Measurements from ENCODE around the gene EZH2. TPM values are rescaled to one million over a fixed set of nuclear protein-coding genes. Genes with fewer than 3 reads are reported as not detected.

Gene EZH2
- total and polyA plus RNA-seq, 2 of the 4 experiments (the other 2 are of a cell fraction), result 13.1 to 19.8 TPM

DNA sequence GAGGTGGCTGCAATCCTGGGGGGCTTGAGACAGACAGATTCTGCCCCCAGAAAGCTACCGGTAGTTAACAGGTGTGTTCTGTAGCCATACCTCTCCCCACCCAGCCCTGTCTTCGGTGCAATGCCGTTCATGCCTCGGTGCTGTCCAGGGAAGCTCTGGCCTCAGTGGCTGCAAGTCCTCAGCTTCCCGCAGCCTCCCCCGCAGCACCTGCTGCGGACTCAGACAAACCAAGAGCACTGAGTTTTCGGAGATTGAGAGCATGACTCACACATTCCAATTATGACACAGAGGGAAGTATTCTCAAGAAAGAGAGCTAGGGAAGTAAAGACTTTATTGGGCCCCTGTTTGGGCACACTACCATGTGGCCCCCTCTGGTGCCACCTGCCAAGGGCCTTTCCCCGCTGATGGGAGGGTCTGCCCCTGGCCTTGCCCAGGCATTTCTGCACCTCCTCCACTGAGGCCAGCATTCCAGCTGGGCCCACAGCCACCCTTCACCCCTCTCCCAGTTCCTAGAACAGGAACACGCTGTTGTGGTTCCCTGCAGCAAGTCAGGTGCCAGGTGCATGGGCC lies 30.2 kb upstream of the EZH2 start:
- Histone ChIP-seq H2AK5ac (ENCODE audit: low read depth, low read length) (peak overlapping the region; percentile 51; the same call in 1 of the 2 replicates), H2BK20ac (ENCODE audit: low read depth, low read length) (no peak overlapping the region), H3K4me1 (ENCODE audit: control insufficient read depth, insufficient read depth, low read length) (peaks cover 8% of the 10 kb centered on the region), H3K27ac (ENCODE audit: insufficient read depth, low read length) (no peak overlapping the region), H2AK9ac (replicated peaks; ENCODE audit: low read depth, low read length, poor library complexity) (no peak overlapping the region), H3K4me2 (ENCODE audit: low read depth, low read length) (peak overlapping the region; percentile 6; the same call in 1 of the 2 replicates), H2BK120ac (ENCODE audit: low read depth, low read length) (no peak overlapping the region), H2BK5ac (ENCODE audit: low read depth, low read length, poor library complexity, severe bottlenecking) (no peak overlapping the region), H3K14ac (replicated peaks; ENCODE audit: low read depth, low read length) (no peak overlapping the region), H4K91ac (ENCODE audit: insufficient read depth, low read depth, low read length) (no peak overlapping the region), H3K9me1 (ENCODE audit: insufficient read depth, low read length) (peaks cover 3% of the 10 kb centered on the region; the same call in 1 of the 2 replicates), H3K36me3 (ENCODE audit: control insufficient read depth, insufficient read depth, low read length) (no peaks in the 10 kb centered on the region), H2BK15ac (ENCODE audit: low read depth, low read length) (no peak overlapping the region), H3K56ac (ENCODE audit: extremely low read depth, insufficient read depth, low read length) (no peak overlapping the region), H4K8ac (ENCODE audit: low read depth in 2 of 2, low read length in 2 of 2) (no peak overlapping the region), H3K79me1 (ENCODE audit: low read depth in 1 of 2, low read length in 2 of 2) (no peaks in the 10 kb centered on the region), H3K23ac (ENCODE audit: low read depth, low read length) (no peak overlapping the region), H3K9me3 (ENCODE audit: control insufficient read depth, insufficient read depth, low read length) (no peaks in the 10 kb centered on the region), H3K18ac (ENCODE audit: low read depth, low read length) (no peak overlapping the region), H3K4me3 (ENCODE audit: insufficient read depth, low read depth, low read length) (no peak overlapping the region), H3K9ac (ENCODE audit: low read depth, low read length) (no peak overlapping the region), H2AFZ (replicated peaks; ENCODE audit: low read length, poor library complexity) (peak overlapping the region; percentile 73), H4K20me1 (ENCODE audit: insufficient read depth, low read length) (no peaks in the 10 kb centered on the region), H3K27me3 (ENCODE audit: control insufficient read depth, insufficient read depth, low read length) (peaks cover 28% of the 10 kb centered on the region), H4K5ac (ENCODE audit: low read depth, low read length) (no peak overlapping the region), H3K4ac (ENCODE audit: low read depth, low read length) (no peak overlapping the region)
- 62% methylated on average over 5 of the region's 10 CpGs; no CpG with 5 or more reads in 1 of the 2 experiments for WGBS, 2 experiments (ENCODE audit: extremely low coverage in 2 of 2, insufficient read length in 1 of 2)
- dilution Hi-C loops (cut with HindIII; ENCODE audit: low sequenced_read_pairs, unreplicated experiment), result no loop called here
- ATAC-seq (ENCODE audit: low read depth) (peak; percentile 73), DNase-seq (peak; percentile 85)
- in situ Hi-C loops (cut with MboI; ENCODE audit: low sequenced_read_pairs), result no loop called here
- ChIA-PET POLR2A (ENCODE audit: unreplicated experiment) (no interaction called here), CTCF (interaction anchor here (0.7 kb wide), 2 partner anchors 194 to 199 kb away, joined by 5 to 8 read pairs; no protein-coding TSS in a partner anchor)
- TF ChIP-seq BHLHE40 (IDR thresholded peaks at IDR 0.05; ENCODE audit: low read depth, low read length) (peak; percentile 30; the same call in 1 of the 2 replicates), FOS (IDR thresholded peaks at IDR 0.05; ENCODE audit: low read depth, low read length) (peak; percentile 83), CEBPB (IDR thresholded peaks at IDR 0.05; ENCODE audit: low read depth, low read length) (no peak), RFX5 (IDR thresholded peaks at IDR 0.05; ENCODE audit: low read depth, low read length) (no peak), MXI1 (IDR thresholded peaks at IDR 0.05; ENCODE audit: borderline replicate concordance, low read depth, low read length) (no peak), SMC3 (IDR thresholded peaks at IDR 0.05; ENCODE audit: low read depth, low read length) (no peak), RCOR1 (IDR thresholded peaks at IDR 0.05; ENCODE audit: insufficient replicate concordance, low read length) (peak; percentile 98), POLR2A (IDR thresholded peaks at IDR 0.05; ENCODE audit: low read depth, low read length) (no peak), CHD1 (IDR thresholded peaks at IDR 0.05; ENCODE audit: low read depth, low read length) (no peak), NFE2L2 (IDR thresholded peaks at IDR 0.05; ENCODE audit: low read depth, low read length) (no peak), MAZ (IDR thresholded peaks at IDR 0.05; ENCODE audit: borderline replicate concordance, low read depth, low read length) (no peak), RAD21 (IDR thresholded peaks at IDR 0.05; ENCODE audit: low read length) (no peak)
- TF ChIP-seq, protein P1, sequence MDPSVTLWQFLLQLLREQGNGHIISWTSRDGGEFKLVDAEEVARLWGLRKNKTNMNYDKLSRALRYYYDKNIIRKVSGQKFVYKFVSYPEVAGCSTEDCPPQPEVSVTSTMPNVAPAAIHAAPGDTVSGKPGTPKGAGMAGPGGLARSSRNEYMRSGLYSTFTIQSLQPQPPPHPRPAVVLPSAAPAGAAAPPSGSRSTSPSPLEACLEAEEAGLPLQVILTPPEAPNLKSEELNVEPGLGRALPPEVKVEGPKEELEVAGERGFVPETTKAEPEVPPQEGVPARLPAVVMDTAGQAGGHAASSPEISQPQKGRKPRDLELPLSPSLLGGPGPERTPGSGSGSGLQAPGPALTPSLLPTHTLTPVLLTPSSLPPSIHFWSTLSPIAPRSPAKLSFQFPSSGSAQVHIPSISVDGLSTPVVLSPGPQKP (IDR thresholded peaks at IDR 0.05; ENCODE audit: borderline replicate concordance, low read depth, low read length), result no peak
- TF ChIP-seq, protein P2, sequence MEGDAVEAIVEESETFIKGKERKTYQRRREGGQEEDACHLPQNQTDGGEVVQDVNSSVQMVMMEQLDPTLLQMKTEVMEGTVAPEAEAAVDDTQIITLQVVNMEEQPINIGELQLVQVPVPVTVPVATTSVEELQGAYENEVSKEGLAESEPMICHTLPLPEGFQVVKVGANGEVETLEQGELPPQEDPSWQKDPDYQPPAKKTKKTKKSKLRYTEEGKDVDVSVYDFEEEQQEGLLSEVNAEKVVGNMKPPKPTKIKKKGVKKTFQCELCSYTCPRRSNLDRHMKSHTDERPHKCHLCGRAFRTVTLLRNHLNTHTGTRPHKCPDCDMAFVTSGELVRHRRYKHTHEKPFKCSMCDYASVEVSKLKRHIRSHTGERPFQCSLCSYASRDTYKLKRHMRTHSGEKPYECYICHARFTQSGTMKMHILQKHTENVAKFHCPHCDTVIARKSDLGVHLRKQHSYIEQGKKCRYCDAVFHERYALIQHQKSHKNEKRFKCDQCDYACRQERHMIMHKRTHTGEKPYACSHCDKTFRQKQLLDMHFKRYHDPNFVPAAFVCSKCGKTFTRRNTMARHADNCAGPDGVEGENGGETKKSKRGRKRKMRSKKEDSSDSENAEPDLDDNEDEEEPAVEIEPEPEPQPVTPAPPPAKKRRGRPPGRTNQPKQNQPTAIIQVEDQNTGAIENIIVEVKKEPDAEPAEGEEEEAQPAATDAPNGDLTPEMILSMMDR (conservative IDR thresholded peaks at IDR 0.05; ENCODE audit: low read depth, low read length), result no peak
- TF ChIP-seq, protein P3, sequence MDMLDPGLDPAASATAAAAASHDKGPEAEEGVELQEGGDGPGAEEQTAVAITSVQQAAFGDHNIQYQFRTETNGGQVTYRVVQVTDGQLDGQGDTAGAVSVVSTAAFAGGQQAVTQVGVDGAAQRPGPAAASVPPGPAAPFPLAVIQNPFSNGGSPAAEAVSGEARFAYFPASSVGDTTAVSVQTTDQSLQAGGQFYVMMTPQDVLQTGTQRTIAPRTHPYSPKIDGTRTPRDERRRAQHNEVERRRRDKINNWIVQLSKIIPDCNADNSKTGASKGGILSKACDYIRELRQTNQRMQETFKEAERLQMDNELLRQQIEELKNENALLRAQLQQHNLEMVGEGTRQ (IDR thresholded peaks at IDR 0.05; ENCODE audit: low read depth, low read length), result no peak
- intact Hi-C loops (cut with micrococcal nuclease), result no loop called here
- BruUV-seq (replicated peaks), result no TSS peak
